ENCODE measurements around the gene DAGLA. TPM values are rescaled to one million over a fixed set of nuclear protein-coding genes. Genes with fewer than 3 reads are reported as not detected.

DAGLA gene
- total RNA-seq, 2 experiments from 2014 or later: 0.44 to 0.45 TPM

DNA sequence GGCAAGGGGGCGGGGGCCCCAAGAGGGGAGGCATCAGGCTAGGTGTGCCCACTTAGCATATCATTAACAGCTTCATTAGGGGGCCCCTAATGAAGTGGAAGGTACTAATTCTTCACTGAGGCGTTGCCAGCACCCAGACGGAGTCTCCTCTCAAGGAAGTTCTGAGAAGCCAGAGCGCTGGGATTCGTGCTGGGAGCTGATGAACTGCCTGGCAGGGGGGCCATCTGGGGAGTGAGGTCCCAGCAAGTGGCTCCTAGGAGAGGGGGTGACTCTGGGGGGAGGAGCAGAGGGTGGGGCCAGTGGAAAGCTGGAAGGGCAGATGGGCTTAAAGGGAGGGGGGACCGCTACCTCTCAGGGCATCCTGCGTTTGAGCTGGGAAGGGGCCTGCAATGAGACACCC lies 29.8 kb downstream of the DAGLA start:
- H3K27ac Mint-ChIP-seq: no peak overlapping the region
- CTCF ChIA-PET: interaction anchor here (0.6 to 4.6 kb wide), 5 partner anchors 9 to 1548 kb away, joined by 3 to 20 read pairs (median 6); no protein-coding TSS in a partner anchor
- H3K4me1 Mint-ChIP-seq: no peaks in the 10 kb centered on the region
- no peaks in the 10 kb centered on the region for H3K36me3 Mint-ChIP-seq (ENCODE audit: low read depth)
- no peak overlapping the region for H3K4me3 Mint-ChIP-seq
- DNase-seq: no peak
- POLR2A ChIA-PET: no interaction called here
- H3K27me3 Mint-ChIP-seq: no peaks in the 10 kb centered on the region
- no peaks in the 10 kb centered on the region for H3K9me3 Mint-ChIP-seq

GRCh38 chr11:61711037-61711436 lies 30.8 kb downstream of the DAGLA start:
- Mint-ChIP-seq H3K36me3 (ENCODE audit: low read depth) (no peaks in the 10 kb centered on the region), H3K4me3 (no peak overlapping the region), H3K4me1 (no peaks in the 10 kb centered on the region), H3K27me3 (no peaks in the 10 kb centered on the region), H3K9me3 (no peaks in the 10 kb centered on the region), H3K27ac (no peak overlapping the region)
- no peak for DNase-seq
- ChIA-PET POLR2A (no interaction called here), CTCF (interaction anchor here (4.6 kb wide), 1 partner anchor 23 kb away, joined by 20 read pairs; no protein-coding TSS in a partner anchor)

GRCh38 chr11:61711498-61711897 lies 31.3 kb downstream of the DAGLA start:
- Mint-ChIP-seq H3K9me3 (no peaks in the 10 kb centered on the region), H3K27ac (no peak overlapping the region), H3K36me3 (ENCODE audit: low read depth) (no peaks in the 10 kb centered on the region), H3K27me3 (no peaks in the 10 kb centered on the region), H3K4me3 (no peak overlapping the region), H3K4me1 (no peaks in the 10 kb centered on the region)
- ChIA-PET CTCF (interaction anchor here (4.6 kb wide), 1 partner anchor 22 kb away, joined by 20 read pairs; no protein-coding TSS in a partner anchor), POLR2A (no interaction called here)
- no peak for DNase-seq

- no peak for DNase-seq
- H3K9me3 Mint-ChIP-seq: no peaks in the 10 kb centered on the region
- ChIA-PET CTCF (interaction anchor here (4.6 kb wide), 1 partner anchor 21 kb away, joined by 20 read pairs; no protein-coding TSS in a partner anchor), POLR2A (no interaction called here)
- H3K36me3 Mint-ChIP-seq (ENCODE audit: low read depth): no peaks in the 10 kb centered on the region
- no peaks in the 10 kb centered on the region for H3K27me3 Mint-ChIP-seq
- H3K4me3 Mint-ChIP-seq: no peak overlapping the region
- no peaks in the 10 kb centered on the region for H3K4me1 Mint-ChIP-seq
- H3K27ac Mint-ChIP-seq: no peak overlapping the region
These were observed 32.1 kb downstream of the DAGLA start for GRCh38 chr11:61712314-61712713.

DNA sequence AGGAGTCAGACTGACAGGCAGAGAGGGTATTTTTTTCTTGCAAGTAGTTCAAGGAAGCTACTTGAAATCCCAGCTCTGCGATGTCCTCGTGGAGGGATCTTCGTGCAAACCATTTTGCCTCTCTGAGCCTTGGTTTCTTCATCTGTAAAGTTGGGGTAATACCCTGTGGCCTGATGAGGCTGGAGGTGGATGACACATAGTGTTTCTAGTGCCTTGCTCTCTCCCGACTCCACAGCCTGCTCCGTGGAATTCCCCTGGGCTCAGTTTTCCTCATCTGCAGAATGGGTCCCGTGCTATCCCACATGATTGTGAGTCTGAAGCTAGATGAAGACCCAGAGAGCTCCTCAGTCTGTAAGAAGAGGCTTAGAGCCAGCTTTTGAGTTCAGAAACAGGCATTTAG lies 32.7 kb downstream of the DAGLA start:
- Mint-ChIP-seq H3K4me1 (no peaks in the 10 kb centered on the region), H3K27me3 (no peaks in the 10 kb centered on the region), H3K4me3 (no peak overlapping the region), H3K36me3 (ENCODE audit: low read depth) (no peaks in the 10 kb centered on the region), H3K27ac (no peak overlapping the region), H3K9me3 (no peaks in the 10 kb centered on the region)
- no peak for DNase-seq
- POLR2A ChIA-PET: no interaction called here
- CTCF ChIA-PET: interaction anchor here (4.6 kb wide), 1 partner anchor 21 kb away, joined by 20 read pairs; no protein-coding TSS in a partner anchor

GRCh38 chr11:61713464-61713863 lies 33.3 kb downstream of the DAGLA start:
- Mint-ChIP-seq H3K9me3 (no peaks in the 10 kb centered on the region), H3K36me3 (ENCODE audit: low read depth) (no peaks in the 10 kb centered on the region), H3K4me1 (no peaks in the 10 kb centered on the region), H3K27me3 (no peaks in the 10 kb centered on the region), H3K27ac (no peak overlapping the region), H3K4me3 (no peak overlapping the region)
- DNase-seq: no peak
- CTCF ChIA-PET: interaction anchor here (4.6 kb wide), 1 partner anchor 20 kb away, joined by 20 read pairs; no protein-coding TSS in a partner anchor
- POLR2A ChIA-PET: no interaction called here

GRCh38 chr11:61713906-61714305 lies 33.7 kb downstream of the DAGLA start:
- Mint-ChIP-seq H3K9me3 (no peaks in the 10 kb centered on the region), H3K27me3 (no peaks in the 10 kb centered on the region), H3K4me3 (no peak overlapping the region), H3K4me1 (no peaks in the 10 kb centered on the region), H3K36me3 (ENCODE audit: low read depth) (no peaks in the 10 kb centered on the region), H3K27ac (no peak overlapping the region)
- ChIA-PET CTCF (interaction anchor here (4.6 kb wide), 1 partner anchor 20 kb away, joined by 20 read pairs; no protein-coding TSS in a partner anchor), POLR2A (no interaction called here)
- DNase-seq: no peak

DNA sequence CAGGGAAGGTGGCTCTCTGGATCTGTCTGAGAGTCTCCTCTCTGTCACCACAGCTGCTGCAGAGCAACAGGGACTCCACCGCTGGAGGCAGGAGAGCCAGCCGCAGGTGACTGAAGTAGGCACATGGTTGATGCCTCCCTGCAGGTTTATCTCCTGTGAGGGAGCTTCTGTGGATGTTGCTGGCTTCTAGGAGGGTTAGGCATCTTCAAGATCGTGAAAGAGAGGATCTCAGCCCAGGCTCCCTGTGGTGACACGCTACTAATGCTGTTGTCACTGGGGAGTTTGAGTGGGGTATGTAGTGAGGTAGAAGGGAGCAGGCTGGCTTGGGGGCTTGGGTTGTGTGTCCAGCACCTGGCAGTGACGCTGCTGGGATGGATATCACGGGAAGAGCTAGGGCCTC lies 34.1 kb downstream of the DAGLA start:
- Mint-ChIP-seq H3K36me3 (ENCODE audit: low read depth) (no peaks in the 10 kb centered on the region), H3K9me3 (no peaks in the 10 kb centered on the region), H3K27me3 (no peaks in the 10 kb centered on the region), H3K4me3 (no peak overlapping the region), H3K4me1 (no peaks in the 10 kb centered on the region), H3K27ac (no peak overlapping the region)
- ChIA-PET POLR2A (no interaction called here), CTCF (no interaction called here)
- no peak for DNase-seq

DNA sequence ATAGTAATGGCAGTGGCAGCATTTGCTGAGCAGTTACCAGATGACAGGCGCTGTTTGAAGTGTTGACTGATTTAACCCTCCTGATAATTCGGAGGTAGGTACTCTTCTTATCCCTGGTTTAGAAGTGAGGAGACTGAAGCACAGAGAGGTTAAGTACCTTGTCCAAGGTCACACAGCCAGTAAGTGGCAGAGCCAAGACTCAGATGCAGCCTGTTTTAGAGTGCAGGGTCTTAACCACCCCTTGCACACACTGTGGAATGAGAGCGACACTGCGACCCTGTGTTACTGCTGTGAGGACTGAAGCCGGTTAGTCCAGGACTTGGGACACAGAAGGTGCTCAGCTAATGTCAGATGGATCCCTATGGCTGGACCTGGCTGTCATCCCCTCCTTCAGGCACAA lies 34.7 kb downstream of the DAGLA start:
- POLR2A ChIA-PET: no interaction called here
- H3K27me3 Mint-ChIP-seq: no peaks in the 10 kb centered on the region
- no peak for DNase-seq
- H3K27ac Mint-ChIP-seq: no peak overlapping the region
- CTCF ChIA-PET: interaction anchor here (1.3 kb wide), 1 partner anchor 17 kb away, joined by 3 read pairs; no protein-coding TSS in a partner anchor
- no peak overlapping the region for H3K4me3 Mint-ChIP-seq
- H3K4me1 Mint-ChIP-seq: no peaks in the 10 kb centered on the region
- no peaks in the 10 kb centered on the region for H3K9me3 Mint-ChIP-seq
- no peaks in the 10 kb centered on the region for H3K36me3 Mint-ChIP-seq (ENCODE audit: low read depth)

DNA sequence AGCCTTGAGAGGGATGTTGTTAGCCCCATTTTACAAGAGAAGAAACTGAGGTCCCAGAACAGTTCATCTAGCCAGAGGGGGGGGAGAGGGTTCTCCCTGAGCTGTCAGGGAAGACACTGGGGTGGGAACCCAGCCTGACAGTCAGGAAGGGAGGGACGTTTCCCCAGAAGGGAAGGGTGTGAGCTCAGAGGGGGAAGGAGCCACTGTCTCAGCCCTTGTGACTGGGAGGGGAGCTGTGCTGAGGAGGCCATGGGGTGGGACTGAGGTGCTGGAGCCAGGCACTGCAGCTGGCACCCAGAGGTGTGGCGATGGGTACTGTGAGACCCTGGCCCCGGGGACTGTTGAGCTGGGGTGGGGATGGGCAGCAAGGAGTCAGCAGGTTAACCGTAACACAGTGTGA lies 35.7 kb downstream of the DAGLA start:
- no peak overlapping the region for H3K27ac Mint-ChIP-seq
- CTCF ChIA-PET: interaction anchor here (0.6 to 1.3 kb wide), 3 partner anchors 17 to 75 kb away, joined by 3 to 4 read pairs (median 3); no protein-coding TSS in a partner anchor
- no peaks in the 10 kb centered on the region for H3K36me3 Mint-ChIP-seq (ENCODE audit: low read depth)
- H3K27me3 Mint-ChIP-seq: no peaks in the 10 kb centered on the region
- no peaks in the 10 kb centered on the region for H3K9me3 Mint-ChIP-seq
- DNase-seq: no peak
- H3K4me3 Mint-ChIP-seq: no peak overlapping the region
- POLR2A ChIA-PET: no interaction called here
- no peaks in the 10 kb centered on the region for H3K4me1 Mint-ChIP-seq

DNA sequence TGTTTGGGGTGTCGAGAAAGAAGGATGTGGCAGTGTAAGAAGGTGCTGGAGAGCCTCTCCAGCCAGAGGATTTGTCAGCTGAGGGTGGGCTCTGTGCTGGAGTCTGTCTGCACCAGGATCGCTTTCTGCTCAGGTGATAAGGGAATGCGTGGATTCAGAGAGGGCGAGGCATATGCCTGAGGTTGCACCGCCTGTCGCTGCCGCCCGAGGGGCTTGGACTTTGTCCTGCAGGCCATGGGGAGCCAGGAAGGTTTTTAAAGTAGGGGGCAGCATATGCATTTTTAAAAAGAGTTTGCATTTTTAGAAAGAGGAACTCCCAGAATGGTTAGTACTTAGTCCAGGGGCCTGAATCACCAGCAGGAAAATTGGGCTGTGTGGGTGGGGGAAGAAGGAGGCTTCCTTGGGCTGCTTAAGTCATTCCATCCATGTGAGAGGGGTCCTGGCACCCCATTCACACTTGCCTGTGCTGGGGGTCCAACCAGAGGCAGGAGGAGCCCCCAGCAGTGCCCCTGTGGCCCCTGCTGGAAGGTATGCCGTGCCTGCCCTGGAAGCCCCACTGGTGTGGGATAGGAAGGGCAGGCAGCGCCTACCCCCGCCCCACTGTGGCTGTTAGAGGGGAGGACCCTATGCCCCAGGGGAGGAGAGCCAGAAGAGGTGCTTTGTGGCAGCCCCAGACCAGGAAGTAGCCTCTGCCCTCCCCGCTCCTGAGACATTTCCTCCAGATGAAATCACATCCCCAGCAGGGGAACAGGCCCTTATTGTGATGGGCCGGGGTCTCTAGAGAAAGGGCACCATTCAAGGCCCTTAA lies 36.5 kb downstream of the DAGLA start:
- no peaks in the 10 kb centered on the region for H3K36me3 Mint-ChIP-seq (ENCODE audit: low read depth)
- H3K27ac Mint-ChIP-seq: no peak overlapping the region
- no peak overlapping the region for H3K4me3 Mint-ChIP-seq
- ChIA-PET CTCF (interaction anchor here (1.3 kb wide), 1 partner anchor 17 kb away, joined by 4 read pairs; no protein-coding TSS in a partner anchor), POLR2A (no interaction called here)
- no peaks in the 10 kb centered on the region for H3K27me3 Mint-ChIP-seq
- no peak for DNase-seq
- no peaks in the 10 kb centered on the region for H3K9me3 Mint-ChIP-seq
- no peaks in the 10 kb centered on the region for H3K4me1 Mint-ChIP-seq

- POLR2A ChIA-PET: no interaction called here
- CTCF ChIA-PET: interaction anchor here (2.2 kb wide), 1 partner anchor 16 kb away, joined by 11 read pairs; no protein-coding TSS in a partner anchor
- Mint-ChIP-seq H3K27me3 (no peaks in the 10 kb centered on the region), H3K36me3 (ENCODE audit: low read depth) (no peaks in the 10 kb centered on the region), H3K9me3 (no peaks in the 10 kb centered on the region), H3K4me1 (no peaks in the 10 kb centered on the region), H3K4me3 (no peak overlapping the region), H3K27ac (no peak overlapping the region)
- no peak for DNase-seq
These were observed 37.3 kb downstream of the DAGLA start for GRCh38 chr11:61717286-61718033.

- DNase-seq: no peak
- ChIA-PET CTCF (interaction anchor here (0.7 to 2.3 kb wide), 4 partner anchors 9 to 34 kb away, joined by 3 to 11 read pairs (median 7); no protein-coding TSS in a partner anchor), POLR2A (no interaction called here)
- no peaks in the 10 kb centered on the region for H3K9me3 Mint-ChIP-seq
- no peak overlapping the region for H3K4me3 Mint-ChIP-seq
- H3K36me3 Mint-ChIP-seq (ENCODE audit: low read depth): no peaks in the 10 kb centered on the region
- H3K27ac Mint-ChIP-seq: no peak overlapping the region
- no peaks in the 10 kb centered on the region for H3K27me3 Mint-ChIP-seq
- no peaks in the 10 kb centered on the region for H3K4me1 Mint-ChIP-seq
These were observed 37.9 kb downstream of the DAGLA start for GRCh38 chr11:61718046-61718531.

All from activated CD4-positive, alpha-beta T cell treated with anti-CD3 and anti-CD28 coated beads, Interleukin-2, amount 10 ng/mL, durations not matched to agents 7 days and 5 days (primary cell).